Medulla oblongata (tissue), 1 donor: Measurements from ENCODE around the gene TRPM8.
"Not testable (repeated sequence)": the region's sequence is repeated elsewhere in the genome, so short reads cannot be mapped to it uniquely, and the experiment has no call there.

ENCODE experiments used
- DNase-seq: peaks from one replicate; pipeline ENCODE4 v3.0.0-alpha.2; 2015; ENCODE audit errors: extremely low spot score

TRPM8 gene

DNA sequence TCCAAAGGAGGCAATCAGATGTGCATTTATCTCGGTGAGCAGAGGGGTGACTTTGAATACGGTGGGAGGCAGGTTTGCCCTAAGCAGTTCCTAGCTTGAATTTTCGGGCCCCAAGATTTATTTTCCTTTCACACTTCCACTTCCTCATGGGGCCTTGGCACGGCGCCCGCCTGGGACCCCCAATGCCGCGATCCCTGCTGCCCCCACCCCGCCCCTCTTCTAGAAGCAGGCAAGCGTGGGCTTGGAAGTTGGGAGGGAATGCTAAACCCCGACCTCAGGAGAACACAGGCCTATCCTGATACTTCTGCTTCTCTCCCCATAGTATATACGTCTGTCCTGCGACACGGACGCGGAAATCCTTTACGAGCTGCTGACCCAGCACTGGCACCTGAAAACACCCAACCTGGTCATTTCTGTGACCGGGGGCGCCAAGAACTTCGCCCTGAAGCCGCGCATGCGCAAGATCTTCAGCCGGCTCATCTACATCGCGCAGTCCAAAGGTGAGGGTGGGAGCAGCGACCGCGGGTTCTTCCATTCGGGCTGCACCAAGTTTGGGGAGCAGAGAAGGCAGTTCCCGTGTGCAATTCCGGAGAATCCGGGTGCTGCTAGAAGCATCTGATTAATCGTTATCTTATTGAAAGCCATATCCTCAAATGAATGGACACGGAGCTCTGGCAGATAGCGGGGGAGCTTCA is 21.6 kb downstream of the TRPM8 start:
- no peak for DNase-seq

GRCh38 chr2:233940376-233941276 is 23.5 kb downstream of the TRPM8 start:
- no peak for DNase-seq

DNA sequence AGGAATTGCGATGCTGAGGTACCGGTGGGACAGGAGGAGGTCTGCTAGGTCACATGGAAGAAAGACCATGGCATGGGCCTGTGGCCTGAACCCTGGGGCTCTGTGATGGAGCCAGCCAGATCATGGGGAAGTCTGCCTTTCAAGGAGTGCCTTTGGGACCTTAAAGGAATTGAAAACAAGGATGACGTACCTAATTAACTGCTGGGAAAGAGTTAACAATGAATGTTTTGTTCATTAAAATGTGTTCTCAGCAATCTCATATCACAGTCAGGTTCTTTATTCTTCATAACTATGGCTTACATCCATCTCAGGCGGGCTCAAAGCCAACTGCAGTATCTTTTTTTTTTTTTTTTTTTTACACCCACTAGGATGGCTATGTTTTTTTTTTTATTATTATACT is 25.6 kb downstream of the TRPM8 start:
- DNase-seq, result no peak

- no peak for DNase-seq
Measured at GRCh38 chr2:233944269-233944668, 27.1 kb downstream of the TRPM8 start.

DNA sequence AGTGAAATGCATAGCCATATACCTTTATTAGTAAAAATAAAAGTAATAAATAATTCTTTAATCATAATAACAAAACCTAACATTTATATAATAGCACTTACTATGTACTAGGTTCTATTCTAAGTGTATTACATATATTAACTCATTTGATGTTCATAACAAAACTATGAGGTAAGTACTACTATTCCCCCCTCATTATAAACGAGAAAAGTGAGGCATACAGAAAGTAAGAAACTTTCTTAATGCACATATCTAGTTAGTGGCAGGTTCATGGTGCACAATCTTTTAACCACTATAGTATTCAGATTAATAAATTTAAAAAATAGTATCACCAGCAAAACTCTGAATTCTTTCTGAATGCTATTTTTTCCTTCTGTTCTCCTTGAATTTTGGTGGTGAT is 27.5 kb downstream of the TRPM8 start:
- DNase-seq, result no peak

- no peak for DNase-seq
Measured at GRCh38 chr2:233945146-233945545, 28.0 kb downstream of the TRPM8 start.

- DNase-seq, result no peak
Measured at GRCh38 chr2:233950078-233950825, 33.1 kb downstream of the TRPM8 start.

- no peak for DNase-seq
Measured at GRCh38 chr2:233952335-233952734, 35.2 kb downstream of the TRPM8 start.

GRCh38 chr2:233953087-233953801 is 36.1 kb downstream of the TRPM8 start:
- no peak for DNase-seq

GRCh38 chr2:233960203-233960602 is 43.0 kb downstream of the TRPM8 start:
- DNase-seq, result no peak

- DNase-seq, result no peak
Measured at GRCh38 chr2:233961905-233962304, 44.7 kb downstream of the TRPM8 start.

GRCh38 chr2:233964581-233964980 is 47.4 kb downstream of the TRPM8 start:
- no peak for DNase-seq

GRCh38 chr2:233965032-233965603 is 47.9 kb downstream of the TRPM8 start:
- no peak for DNase-seq

DNA sequence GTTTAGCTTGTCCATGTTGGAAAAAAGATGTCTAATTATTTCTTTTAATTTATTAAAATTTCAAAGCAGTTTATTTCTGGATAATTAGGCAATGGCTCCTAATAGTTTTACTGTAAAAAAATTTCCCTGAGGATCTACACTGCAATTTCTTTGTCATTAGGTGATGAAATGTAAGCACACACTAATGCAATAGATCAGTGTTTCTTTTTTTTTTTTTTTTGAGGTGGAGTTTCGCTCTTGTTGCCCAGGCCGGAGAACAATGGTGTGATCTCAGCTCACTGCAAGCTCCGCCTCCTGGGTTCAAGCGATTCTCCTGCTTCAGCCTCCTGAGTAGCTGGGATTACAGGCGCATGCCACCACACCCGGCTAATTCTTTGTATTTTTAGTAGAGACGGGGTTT is 48.5 kb downstream of the TRPM8 start:
- DNase-seq, result not testable (repeated sequence)

GRCh38 chr2:233966388-233966787 is 49.2 kb downstream of the TRPM8 start:
- DNase-seq, result peak; percentile 27

GRCh38 chr2:233967164-233967563 is 50.0 kb downstream of the TRPM8 start:
- no peak for DNase-seq

GRCh38 chr2:233968556-233968955 is 51.4 kb downstream of the TRPM8 start:
- DNase-seq, result no peak

DNA sequence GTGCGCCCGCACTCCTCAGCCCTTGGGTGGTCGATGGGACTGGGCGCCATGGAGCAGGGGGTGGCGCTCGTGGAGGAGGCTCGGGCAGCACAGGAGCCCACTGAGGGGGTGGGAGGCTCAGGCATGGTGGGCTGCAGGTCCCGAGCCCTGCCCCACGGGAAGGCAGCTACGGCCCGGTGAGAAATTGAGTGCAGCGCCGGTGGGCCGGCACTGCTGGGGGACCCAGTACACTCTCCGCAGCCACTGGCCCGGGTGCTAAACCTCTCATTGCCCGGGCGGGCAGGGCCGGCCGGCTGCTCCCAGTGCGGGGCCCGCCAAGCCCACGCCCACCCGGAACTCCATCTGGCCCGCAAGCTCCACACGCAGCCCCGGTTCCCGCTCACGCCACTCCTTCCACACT is 55.3 kb downstream of the TRPM8 start:
- not testable (repeated sequence) for DNase-seq

GRCh38 chr2:233972941-233973575 is 55.9 kb downstream of the TRPM8 start:
- DNase-seq, result no peak

DNA sequence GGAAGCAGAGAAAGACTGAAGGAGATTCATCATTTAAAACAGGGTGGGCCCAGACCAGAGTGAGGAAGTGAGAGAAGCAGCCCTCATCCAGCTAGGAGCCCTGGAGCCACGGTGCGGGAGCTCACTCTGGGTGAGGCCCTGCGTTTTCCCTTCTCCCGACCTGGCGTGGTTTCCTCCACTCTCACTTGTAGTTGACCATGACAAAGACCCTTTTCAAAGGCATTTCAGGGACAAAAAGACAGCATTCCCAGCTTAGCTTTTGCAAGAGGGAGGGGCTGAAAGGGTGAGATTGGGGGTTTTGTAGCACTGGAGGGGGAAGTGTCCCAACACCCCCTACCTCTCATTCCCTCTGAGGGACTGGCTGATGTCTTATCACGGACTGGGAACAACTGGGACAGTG is 56.6 kb downstream of the TRPM8 start:
- no peak for DNase-seq

GRCh38 chr2:233974530-233975071 is 57.4 kb downstream of the TRPM8 start:
- no peak for DNase-seq
